Left ventricle myocardium inferior (tissue), 1 donor: ENCODE measurements around the gene ACOX1. TPM values are rescaled to one million over a fixed set of nuclear protein-coding genes. Genes with fewer than 3 reads are reported as not detected.

Experiments used
- DNase-seq: peaks from one replicate; pipeline ENCODE4 v3.0.0-alpha.2; 2020
- H3K27ac ChIP-seq: fragments of 200-600 bp; replicated peaks from 2 replicates; pipeline ENCODE4 v1.8.0; 2021
- H3K27me3 ChIP-seq: fragments of 200-600 bp; 2 replicates; pipeline ENCODE4 v1.8.0; 2021; ENCODE audit warnings: low read depth
- H3K36me3 ChIP-seq: fragments of 200-600 bp; 2 replicates; pipeline ENCODE4 v1.8.0; 2021
- H3K4me1 ChIP-seq: fragments of 200-600 bp; 2 replicates; pipeline ENCODE4 v1.8.0; 2021
- H3K4me3 ChIP-seq: fragments of 200-600 bp; 2 replicates; pipeline ENCODE4 v1.8.0; 2021; ENCODE audit warnings: mild to moderate bottlenecking, moderate library complexity
- H3K9me3 ChIP-seq: fragments of 200-600 bp; replicated peaks from 2 replicates; pipeline ENCODE4 v1.8.0; 2021
- CTCF ChIP-seq: fragments of 200-600 bp; IDR thresholded peaks from 2 replicates; pipeline ENCODE4 v1.8.0; 2021; ENCODE audit warnings: antibody characterized with exemption, mild to moderate bottlenecking, borderline replicate concordance
- intact Hi-C: fragments of 100-400 bp; cut with micrococcal nuclease; formaldehyde crosslinking; loops from one replicate; pipeline ENCODE4 v1.11.0; 2022
- total RNA-seq: library from RNA; stranded (reverse); fragmentation: NEBNext Ultra II Directional; extraction: Animal tissue kit (Norgen Biotek cat#: 25700); gene quantifications from one replicate; pipeline ENCODE4 v1.2.1, GENCODE V29; 2021
- donor health status: DM: no; HTN: yes; CAD: no; lungs with severe emphysema.

ACOX1 gene
- total RNA-seq, 1 donor from 2014 or later: 76.4 TPM

DNA sequence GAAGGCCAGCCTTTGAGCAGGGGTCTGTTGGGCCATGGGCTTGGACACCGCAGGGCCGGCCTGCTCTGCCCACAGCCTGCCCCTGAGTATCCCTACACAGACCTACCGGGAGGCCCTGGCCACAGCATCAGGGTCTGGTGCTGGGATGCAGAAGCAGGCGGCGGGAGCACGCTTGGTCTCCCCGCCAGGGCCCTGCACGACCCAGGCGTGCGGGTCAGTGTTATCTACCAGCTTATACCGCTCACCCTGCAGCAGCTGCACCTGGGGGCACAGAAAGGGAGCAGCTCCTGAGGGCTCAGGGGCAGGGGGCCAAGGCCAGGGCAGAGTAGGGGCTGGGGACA lies 39.3 kb upstream of the ACOX1 start:
- intact Hi-C loops: no loop called here
- Histone ChIP-seq H3K27me3 (peaks cover 38% of the 10 kb centered on the region), H3K36me3 (no peaks in the 10 kb centered on the region), H3K4me1 (peaks cover 6% of the 10 kb centered on the region), H3K27ac (no peak overlapping the region), H3K4me3 (no peak overlapping the region), H3K9me3 (no peaks in the 10 kb centered on the region)
- no peak for DNase-seq
- TF ChIP-seq CTCF: no peak

- H3K4me1 ChIP-seq: peaks cover 6% of the 10 kb centered on the region
- H3K36me3 ChIP-seq: no peaks in the 10 kb centered on the region
- no peak for TF ChIP-seq CTCF
- H3K27ac ChIP-seq: no peak overlapping the region
- no peak for DNase-seq
- H3K9me3 ChIP-seq: no peaks in the 10 kb centered on the region
- H3K4me3 ChIP-seq: no peak overlapping the region
- peaks cover 38% of the 10 kb centered on the region for H3K27me3 ChIP-seq
- intact Hi-C loops: no loop called here
These were observed 38.7 kb upstream of the ACOX1 start for GRCh38 chr17:76017481-76018339.

DNA sequence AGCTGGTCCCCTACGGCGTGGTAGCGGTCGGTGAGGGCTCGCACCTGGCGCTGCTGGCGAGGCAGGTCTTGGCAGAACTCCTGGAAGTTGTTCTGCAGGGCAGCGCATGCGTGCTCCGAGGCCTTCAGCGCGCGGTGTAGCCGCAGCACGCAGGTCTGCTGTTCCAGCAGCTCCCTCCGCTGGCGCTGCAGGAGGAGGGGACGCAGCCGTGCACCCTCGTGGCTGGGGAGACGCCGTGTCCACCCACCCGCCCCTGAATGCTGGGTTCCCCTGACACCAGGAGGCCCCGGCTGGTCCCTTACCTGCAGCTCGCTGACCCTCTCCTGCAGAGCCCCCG lies 35.9 kb upstream of the ACOX1 start:
- Histone ChIP-seq H3K4me3 (no peak overlapping the region), H3K27ac (no peak overlapping the region), H3K27me3 (peaks cover 17% of the 10 kb centered on the region), H3K4me1 (peaks cover 6% of the 10 kb centered on the region), H3K36me3 (no peaks in the 10 kb centered on the region), H3K9me3 (no peaks in the 10 kb centered on the region)
- TF ChIP-seq CTCF: no peak
- intact Hi-C loops: no loop called here
- DNase-seq: no peak

DNA sequence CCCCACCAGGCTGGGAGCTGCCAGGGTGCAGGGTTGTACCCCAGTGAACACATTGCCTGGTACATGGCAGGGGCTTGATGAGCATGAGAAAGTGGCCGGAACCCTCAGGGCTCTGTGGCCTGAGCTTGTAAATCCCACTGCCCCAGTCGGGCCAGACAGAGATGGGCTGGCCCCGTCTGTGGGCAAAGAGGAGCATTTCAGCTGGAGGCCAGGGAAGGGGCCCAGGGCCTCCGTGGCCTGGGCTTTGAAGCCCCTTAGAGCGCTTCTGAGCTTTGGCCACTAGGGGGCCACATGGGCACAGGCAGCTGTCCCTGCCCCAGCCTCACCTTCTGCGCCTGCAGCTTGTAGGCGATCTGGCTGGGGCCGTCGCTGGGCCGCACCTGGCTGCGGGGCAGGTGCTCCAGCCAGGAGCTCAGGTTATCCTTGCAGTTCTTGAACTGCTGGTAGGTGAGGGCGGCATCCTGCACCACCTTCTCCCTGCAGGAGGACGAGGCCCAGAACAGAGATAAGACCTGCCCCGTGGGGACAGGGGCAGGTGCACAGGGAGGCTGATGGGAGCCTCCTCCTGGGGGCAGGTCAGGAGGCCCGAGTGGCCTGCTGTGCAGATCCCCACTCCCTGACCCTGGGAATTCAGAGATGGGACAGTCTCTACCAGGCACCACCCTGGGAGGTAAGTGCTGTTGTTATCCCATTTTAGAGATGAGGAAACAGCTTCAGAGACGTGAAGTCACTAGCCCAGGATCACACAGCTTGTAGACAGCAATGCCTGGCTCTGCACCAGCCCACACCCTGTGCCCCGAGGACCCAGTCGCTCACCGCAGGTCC lies 35.3 kb upstream of the ACOX1 start:
- TF ChIP-seq CTCF: peak; percentile 98
- H3K9me3 ChIP-seq: no peaks in the 10 kb centered on the region
- DNase-seq: peak; percentile 48
- H3K36me3 ChIP-seq: no peaks in the 10 kb centered on the region
- H3K27me3 ChIP-seq: peaks cover 17% of the 10 kb centered on the region
- H3K27ac ChIP-seq: no peak overlapping the region
- H3K4me3 ChIP-seq: no peak overlapping the region
- intact Hi-C loops: no loop called here
- peaks cover 6% of the 10 kb centered on the region for H3K4me1 ChIP-seq

- peaks cover 6% of the 10 kb centered on the region for H3K4me1 ChIP-seq
- H3K27me3 ChIP-seq: peaks cover 17% of the 10 kb centered on the region
- H3K4me3 ChIP-seq: no peak overlapping the region
- H3K36me3 ChIP-seq: no peaks in the 10 kb centered on the region
- DNase-seq: no peak
- no peak for TF ChIP-seq CTCF
- H3K27ac ChIP-seq: no peak overlapping the region
- intact Hi-C loops: no loop called here
- H3K9me3 ChIP-seq: no peaks in the 10 kb centered on the region
These were observed 34.5 kb upstream of the ACOX1 start for GRCh38 chr17:76013377-76013932.
